ENCODE results near the gene PERM1. TPM values are rescaled to one million over a fixed set of nuclear protein-coding genes. Genes with fewer than 3 reads are reported as not detected.
A peak's percentile ranks its signal among the peaks of the same experiment; 100 is the strongest.

Gene PERM1
- total RNA-seq, 1 experiment from 2014 or later = not detected

GRCh38 chr1:1000357-1001056 lies 18.6 kb upstream of the PERM1 start (continued):
- TF ChIP-seq ERG (CRISPR knock-in tag; IDR thresholded peaks at IDR 0.05) (no peak), SMAD4 (CRISPR knock-in tag; IDR thresholded peaks at IDR 0.05) (no peak), FOXJ3 (CRISPR knock-in tag; IDR thresholded peaks at IDR 0.05; ENCODE audit: borderline replicate concordance) (no peak), ZNF425 (CRISPR knock-in tag; conservative IDR thresholded peaks at IDR 0.05) (no peak), CBFB (CRISPR knock-in tag; IDR thresholded peaks at IDR 0.05; ENCODE audit: low read depth) (no peak), NFATC4 (CRISPR knock-in tag; IDR thresholded peaks at IDR 0.05) (no peak), MAX (CRISPR knock-in tag; IDR thresholded peaks at IDR 0.05) (peak; percentile 98), TCF7 (CRISPR knock-in tag; IDR thresholded peaks at IDR 0.05; ENCODE audit: low read depth) (no peak), ARID4B (CRISPR knock-in tag; IDR thresholded peaks at IDR 0.05; ENCODE audit: borderline replicate concordance) (no peak), HMGA2 (CRISPR knock-in tag; IDR thresholded peaks at IDR 0.05) (no peak), NR2C2 (CRISPR knock-in tag; IDR thresholded peaks at IDR 0.05) (no peak; the same call in 1 of the 2 replicates), ZNF532 (CRISPR knock-in tag; IDR thresholded peaks at IDR 0.05; ENCODE audit: borderline replicate concordance) (no peak), ATF1 (CRISPR knock-in tag; IDR thresholded peaks at IDR 0.05) (no peak), FOXP4 (CRISPR knock-in tag; IDR thresholded peaks at IDR 0.05) (peak; percentile 59; the same call in 1 of the 2 replicates)
- TF ChIP-seq, protein P1, sequence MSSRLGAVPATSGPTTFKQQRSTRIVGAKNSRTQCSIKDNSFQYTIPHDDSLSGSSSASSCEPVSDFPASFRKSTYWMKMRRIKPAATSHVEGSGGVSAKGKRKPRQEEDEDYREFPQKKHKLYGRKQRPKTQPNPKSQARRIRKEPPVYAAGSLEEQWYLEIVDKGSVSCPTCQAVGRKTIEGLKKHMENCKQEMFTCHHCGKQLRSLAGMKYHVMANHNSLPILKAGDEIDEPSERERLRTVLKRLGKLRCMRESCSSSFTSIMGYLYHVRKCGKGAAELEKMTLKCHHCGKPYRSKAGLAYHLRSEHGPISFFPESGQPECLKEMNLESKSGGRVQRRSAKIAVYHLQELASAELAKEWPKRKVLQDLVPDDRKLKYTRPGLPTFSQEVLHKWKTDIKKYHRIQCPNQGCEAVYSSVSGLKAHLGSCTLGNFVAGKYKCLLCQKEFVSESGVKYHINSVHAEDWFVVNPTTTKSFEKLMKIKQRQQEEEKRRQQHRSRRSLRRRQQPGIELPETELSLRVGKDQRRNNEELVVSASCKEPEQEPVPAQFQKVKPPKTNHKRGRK (CRISPR knock-in tag; IDR thresholded peaks at IDR 0.05; ENCODE audit: borderline replicate concordance) = no peak
- TF ChIP-seq, protein P2, sequence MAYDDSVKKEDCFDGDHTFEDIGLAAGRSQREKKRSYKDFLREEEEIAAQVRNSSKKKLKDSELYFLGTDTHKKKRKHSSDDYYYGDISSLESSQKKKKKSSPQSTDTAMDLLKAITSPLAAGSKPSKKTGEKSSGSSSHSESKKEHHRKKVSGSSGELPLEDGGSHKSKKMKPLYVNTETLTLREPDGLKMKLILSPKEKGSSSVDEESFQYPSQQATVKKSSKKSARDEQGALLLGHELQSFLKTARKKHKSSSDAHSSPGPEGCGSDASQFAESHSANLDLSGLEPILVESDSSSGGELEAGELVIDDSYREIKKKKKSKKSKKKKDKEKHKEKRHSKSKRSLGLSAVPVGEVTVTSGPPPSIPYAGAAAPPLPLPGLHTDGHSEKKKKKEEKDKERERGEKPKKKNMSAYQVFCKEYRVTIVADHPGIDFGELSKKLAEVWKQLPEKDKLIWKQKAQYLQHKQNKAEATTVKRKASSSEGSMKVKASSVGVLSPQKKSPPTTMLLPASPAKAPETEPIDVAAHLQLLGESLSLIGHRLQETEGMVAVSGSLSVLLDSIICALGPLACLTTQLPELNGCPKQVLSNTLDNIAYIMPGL (CRISPR knock-in tag; IDR thresholded peaks at IDR 0.05) = peak; percentile 18; the same call in 1 of the 2 replicates
- TF ChIP-seq, protein P3, sequence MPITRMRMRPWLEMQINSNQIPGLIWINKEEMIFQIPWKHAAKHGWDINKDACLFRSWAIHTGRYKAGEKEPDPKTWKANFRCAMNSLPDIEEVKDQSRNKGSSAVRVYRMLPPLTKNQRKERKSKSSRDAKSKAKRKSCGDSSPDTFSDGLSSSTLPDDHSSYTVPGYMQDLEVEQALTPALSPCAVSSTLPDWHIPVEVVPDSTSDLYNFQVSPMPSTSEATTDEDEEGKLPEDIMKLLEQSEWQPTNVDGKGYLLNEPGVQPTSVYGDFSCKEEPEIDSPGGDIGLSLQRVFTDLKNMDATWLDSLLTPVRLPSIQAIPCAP (CRISPR knock-in tag; IDR thresholded peaks at IDR 0.05) = no peak; the same call in 1 of the 2 replicates

Data from WTC11 (cell line).